Ishikawa (cell line): ENCODE measurements around the gene LYSMD1.

Experiments used
- CEBPB ChIP-seq: IDR thresholded peaks from 2 replicates; pipeline ENCODE4 v1.6.1; 2012
- CREB1 ChIP-seq: IDR thresholded peaks from 2 replicates; pipeline ENCODE4 v1.6.1; 2012; ENCODE audit warnings: low read depth
- EGR1 ChIP-seq: IDR thresholded peaks from 2 replicates; pipeline ENCODE4 v1.6.1; 2012
- EP300 ChIP-seq: IDR thresholded peaks from 2 replicates; pipeline ENCODE4 v1.6.1; 2012; ENCODE audit warnings: borderline replicate concordance
- FOXM1 ChIP-seq: IDR thresholded peaks from 2 replicates; pipeline ENCODE4 v1.6.1; 2012; ENCODE audit warnings: low read depth, borderline replicate concordance
- NFIC ChIP-seq: IDR thresholded peaks from 2 replicates; pipeline ENCODE4 v1.6.1; 2012
- RAD21 ChIP-seq: IDR thresholded peaks from 2 replicates; pipeline ENCODE4 v1.6.1; 2012; ENCODE audit warnings: low read depth
- TAF1 ChIP-seq: IDR thresholded peaks from 2 replicates; pipeline ENCODE4 v1.6.1; 2012; ENCODE audit warnings: low read depth, mild to moderate bottlenecking
- TCF12 ChIP-seq: IDR thresholded peaks from 2 replicates; pipeline ENCODE4 v1.6.1; 2012; ENCODE audit warnings: low read depth
- TEAD4 ChIP-seq: IDR thresholded peaks from 2 replicates; pipeline ENCODE4 v1.6.1; 2012
- YY1 ChIP-seq: IDR thresholded peaks from 2 replicates; pipeline ENCODE4 v1.6.1; 2012; ENCODE audit warnings: low read depth
- ZBTB7A ChIP-seq: IDR thresholded peaks from 2 replicates; pipeline ENCODE4 v1.6.1; 2012; ENCODE audit warnings: low read depth
- TF ChIP-seq, protein P1 (sequence below): IDR thresholded peaks from 2 replicates; pipeline ENCODE4 v1.6.1; 2012; ENCODE audit warnings: low read depth, mild to moderate bottlenecking
- TF ChIP-seq, protein P2 (sequence below): IDR thresholded peaks from 2 replicates; pipeline ENCODE4 v1.6.1; 2012
- TF ChIP-seq, protein P3 (sequence below): IDR thresholded peaks from 2 replicates; pipeline ENCODE4 v1.6.1; 2012

The LYSMD1 gene

DNA sequence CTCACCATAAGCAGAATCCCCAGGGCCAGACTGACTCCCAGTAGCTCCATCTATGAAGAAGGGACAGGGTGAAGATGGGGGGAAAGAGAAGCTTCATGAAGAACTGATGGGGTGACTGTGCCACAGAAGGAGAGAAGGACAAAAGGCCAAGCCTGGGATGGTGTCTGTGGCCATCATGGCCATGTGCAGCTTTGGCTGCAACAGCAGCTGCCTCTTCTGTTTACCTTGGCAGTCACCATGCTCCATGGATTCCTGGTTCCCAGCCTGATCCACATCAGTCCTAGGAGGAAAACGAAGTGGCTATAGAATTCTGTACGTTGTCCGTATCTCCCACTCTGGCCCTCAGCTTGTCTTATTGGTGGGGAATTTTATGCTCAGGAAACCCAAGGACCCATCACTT, 31.3 kb downstream of the LYSMD1 start:
- TF ChIP-seq, protein P1, sequence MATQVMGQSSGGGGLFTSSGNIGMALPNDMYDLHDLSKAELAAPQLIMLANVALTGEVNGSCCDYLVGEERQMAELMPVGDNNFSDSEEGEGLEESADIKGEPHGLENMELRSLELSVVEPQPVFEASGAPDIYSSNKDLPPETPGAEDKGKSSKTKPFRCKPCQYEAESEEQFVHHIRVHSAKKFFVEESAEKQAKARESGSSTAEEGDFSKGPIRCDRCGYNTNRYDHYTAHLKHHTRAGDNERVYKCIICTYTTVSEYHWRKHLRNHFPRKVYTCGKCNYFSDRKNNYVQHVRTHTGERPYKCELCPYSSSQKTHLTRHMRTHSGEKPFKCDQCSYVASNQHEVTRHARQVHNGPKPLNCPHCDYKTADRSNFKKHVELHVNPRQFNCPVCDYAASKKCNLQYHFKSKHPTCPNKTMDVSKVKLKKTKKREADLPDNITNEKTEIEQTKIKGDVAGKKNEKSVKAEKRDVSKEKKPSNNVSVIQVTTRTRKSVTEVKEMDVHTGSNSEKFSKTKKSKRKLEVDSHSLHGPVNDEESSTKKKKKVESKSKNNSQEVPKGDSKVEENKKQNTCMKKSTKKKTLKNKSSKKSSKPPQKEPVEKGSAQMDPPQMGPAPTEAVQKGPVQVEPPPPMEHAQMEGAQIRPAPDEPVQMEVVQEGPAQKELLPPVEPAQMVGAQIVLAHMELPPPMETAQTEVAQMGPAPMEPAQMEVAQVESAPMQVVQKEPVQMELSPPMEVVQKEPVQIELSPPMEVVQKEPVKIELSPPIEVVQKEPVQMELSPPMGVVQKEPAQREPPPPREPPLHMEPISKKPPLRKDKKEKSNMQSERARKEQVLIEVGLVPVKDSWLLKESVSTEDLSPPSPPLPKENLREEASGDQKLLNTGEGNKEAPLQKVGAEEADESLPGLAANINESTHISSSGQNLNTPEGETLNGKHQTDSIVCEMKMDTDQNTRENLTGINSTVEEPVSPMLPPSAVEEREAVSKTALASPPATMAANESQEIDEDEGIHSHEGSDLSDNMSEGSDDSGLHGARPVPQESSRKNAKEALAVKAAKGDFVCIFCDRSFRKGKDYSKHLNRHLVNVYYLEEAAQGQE, result no peak
- TF ChIP-seq EP300, result no peak
- TF ChIP-seq RAD21, result no peak
- TF ChIP-seq ZBTB7A, result no peak
- TF ChIP-seq, protein P2, sequence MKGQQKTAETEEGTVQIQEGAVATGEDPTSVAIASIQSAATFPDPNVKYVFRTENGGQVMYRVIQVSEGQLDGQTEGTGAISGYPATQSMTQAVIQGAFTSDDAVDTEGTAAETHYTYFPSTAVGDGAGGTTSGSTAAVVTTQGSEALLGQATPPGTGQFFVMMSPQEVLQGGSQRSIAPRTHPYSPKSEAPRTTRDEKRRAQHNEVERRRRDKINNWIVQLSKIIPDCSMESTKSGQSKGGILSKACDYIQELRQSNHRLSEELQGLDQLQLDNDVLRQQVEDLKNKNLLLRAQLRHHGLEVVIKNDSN, result no peak
- TF ChIP-seq TCF12, result no peak
- no peak for TF ChIP-seq FOXM1
- no peak for TF ChIP-seq CEBPB
- TF ChIP-seq, protein P3, sequence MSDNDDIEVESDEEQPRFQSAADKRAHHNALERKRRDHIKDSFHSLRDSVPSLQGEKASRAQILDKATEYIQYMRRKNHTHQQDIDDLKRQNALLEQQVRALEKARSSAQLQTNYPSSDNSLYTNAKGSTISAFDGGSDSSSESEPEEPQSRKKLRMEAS, result no peak
- TF ChIP-seq TEAD4, result no peak
- no peak for TF ChIP-seq TAF1
- TF ChIP-seq EGR1, result no peak
- TF ChIP-seq YY1, result no peak
- no peak for TF ChIP-seq NFIC
- TF ChIP-seq CREB1, result no peak

- TF ChIP-seq CREB1, result no peak
- no peak for TF ChIP-seq TCF12
- no peak for TF ChIP-seq EP300
- TF ChIP-seq, protein P1, result no peak
- no peak for TF ChIP-seq TEAD4
- no peak for TF ChIP-seq CEBPB
- TF ChIP-seq YY1, result no peak
- TF ChIP-seq TAF1, result no peak
- TF ChIP-seq FOXM1, result no peak
- TF ChIP-seq, protein P2, result no peak
- no peak for TF ChIP-seq NFIC
- TF ChIP-seq EGR1, result no peak
- no peak for TF ChIP-seq ZBTB7A
- TF ChIP-seq, protein P3, result no peak
- no peak for TF ChIP-seq RAD21
These were observed 32.5 kb downstream of the LYSMD1 start for GRCh38 chr1:151133018-151133806.

DNA sequence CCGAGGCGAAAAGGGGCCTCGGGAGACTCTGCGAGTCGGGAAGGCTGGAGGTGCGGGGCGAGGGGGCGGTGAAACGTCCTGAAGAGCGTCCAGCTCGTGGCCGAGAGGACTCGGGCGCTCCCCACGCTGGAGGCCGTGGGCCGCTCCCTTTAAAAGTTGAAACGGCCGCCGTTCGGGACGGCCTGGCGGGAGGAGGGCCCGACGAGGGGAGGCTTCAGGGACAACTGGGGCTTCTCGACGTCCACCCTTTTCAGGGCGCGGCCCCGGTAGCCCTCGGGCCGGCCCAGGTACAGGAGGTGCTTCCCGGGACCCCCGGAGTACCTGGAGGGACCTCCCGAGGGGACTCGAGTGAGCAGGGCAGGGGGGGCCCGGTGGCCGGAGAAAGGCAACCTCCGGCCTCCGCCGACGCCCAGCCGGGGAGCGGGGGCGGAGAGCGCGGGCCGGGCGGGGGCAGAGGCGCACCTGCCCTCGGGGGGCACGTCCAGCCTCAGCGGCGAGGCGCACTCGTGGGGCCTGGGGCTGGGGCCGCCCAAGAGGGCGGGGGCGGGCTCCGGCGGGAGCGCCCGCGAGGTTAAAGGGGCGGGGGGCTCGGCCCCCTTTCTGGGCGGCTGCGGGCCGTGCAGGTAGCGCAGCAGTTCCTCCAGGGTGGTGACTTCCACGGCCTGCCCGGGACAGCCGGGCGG, 33.2 kb downstream of the LYSMD1 start:
- TF ChIP-seq EGR1 (no peak), TAF1 (no peak), CEBPB (no peak), YY1 (no peak), CREB1 (no peak), FOXM1 (no peak), RAD21 (no peak), ZBTB7A (no peak), NFIC (no peak), TCF12 (no peak), TEAD4 (no peak)
- TF ChIP-seq, protein P3, result no peak
- TF ChIP-seq, protein P2, result no peak
- TF ChIP-seq, protein P1, result no peak
